Measurements from ENCODE around the gene PCDHA12.

DNA sequence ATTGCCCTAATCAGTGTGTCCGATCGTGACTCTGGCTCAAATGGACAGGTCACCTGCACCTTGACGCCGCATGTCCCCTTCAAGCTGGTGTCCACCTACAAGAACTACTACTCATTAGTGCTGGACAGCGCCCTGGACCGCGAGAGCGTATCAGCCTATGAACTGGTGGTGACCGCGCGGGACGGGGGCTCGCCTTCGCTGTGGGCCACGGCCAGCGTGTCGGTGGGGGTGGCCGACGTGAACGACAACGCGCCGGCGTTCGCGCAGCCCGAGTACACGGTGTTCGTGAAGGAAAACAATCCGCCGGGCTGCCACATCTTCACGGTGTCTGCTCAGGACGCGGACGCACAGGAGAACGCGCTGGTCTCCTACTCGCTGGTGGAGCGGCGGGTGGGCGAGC, 8.3 kb downstream of the PCDHA12 start:
- TF ChIP-seq, protein P1, sequence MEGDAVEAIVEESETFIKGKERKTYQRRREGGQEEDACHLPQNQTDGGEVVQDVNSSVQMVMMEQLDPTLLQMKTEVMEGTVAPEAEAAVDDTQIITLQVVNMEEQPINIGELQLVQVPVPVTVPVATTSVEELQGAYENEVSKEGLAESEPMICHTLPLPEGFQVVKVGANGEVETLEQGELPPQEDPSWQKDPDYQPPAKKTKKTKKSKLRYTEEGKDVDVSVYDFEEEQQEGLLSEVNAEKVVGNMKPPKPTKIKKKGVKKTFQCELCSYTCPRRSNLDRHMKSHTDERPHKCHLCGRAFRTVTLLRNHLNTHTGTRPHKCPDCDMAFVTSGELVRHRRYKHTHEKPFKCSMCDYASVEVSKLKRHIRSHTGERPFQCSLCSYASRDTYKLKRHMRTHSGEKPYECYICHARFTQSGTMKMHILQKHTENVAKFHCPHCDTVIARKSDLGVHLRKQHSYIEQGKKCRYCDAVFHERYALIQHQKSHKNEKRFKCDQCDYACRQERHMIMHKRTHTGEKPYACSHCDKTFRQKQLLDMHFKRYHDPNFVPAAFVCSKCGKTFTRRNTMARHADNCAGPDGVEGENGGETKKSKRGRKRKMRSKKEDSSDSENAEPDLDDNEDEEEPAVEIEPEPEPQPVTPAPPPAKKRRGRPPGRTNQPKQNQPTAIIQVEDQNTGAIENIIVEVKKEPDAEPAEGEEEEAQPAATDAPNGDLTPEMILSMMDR (IDR thresholded peaks at IDR 0.05; ENCODE audit: poor library complexity): no peak
- TF ChIP-seq EZH2 (IDR thresholded peaks at IDR 0.05; ENCODE audit: borderline replicate concordance) (no peak), EZH2phosphoT487 (IDR thresholded peaks at IDR 0.05; ENCODE audit: low read depth, severe bottlenecking, unreplicated experiment) (no peak)
